ENCODE results near the gene B3GNT5. TPM values are rescaled to one million over a fixed set of nuclear protein-coding genes. Genes with fewer than 3 reads are reported as not detected.

B3GNT5 gene
- total and polyA plus RNA-seq, 9 of the 15 experiments (the other 6 are each of a cell fraction or from before 2014, with no cell fraction given), result 8.8 to 23.8 (median 14.4) TPM

GRCh38 chr3:183287301-183287971 lies 34.4 kb downstream of the B3GNT5 start (continued):
- no peak for TF ChIP-seq CUX1 (CRISPR knock-in tag; IDR thresholded peaks at IDR 0.05)
- TF ChIP-seq ZBED1 (IDR thresholded peaks at IDR 0.05), result no peak
- no peak for TF ChIP-seq ATF6 (CRISPR knock-in tag; IDR thresholded peaks at IDR 0.05)
- TF ChIP-seq NFXL1 (CRISPR knock-in tag; IDR thresholded peaks at IDR 0.05), result no peak
- no peak for TF ChIP-seq ZNF3 (CRISPR knock-in tag; IDR thresholded peaks at IDR 0.05)
- peak; percentile 49; the same call in 1 of the 2 replicates for TF ChIP-seq ESRRA (IDR thresholded peaks at IDR 0.05; ENCODE audit: borderline replicate concordance, low read depth)
- peak; percentile 61; the same call in 1 of the 2 replicates for TF ChIP-seq MAFK (IDR thresholded peaks at IDR 0.05; ENCODE audit: low read length)
- peak; percentile 46 for TF ChIP-seq PKNOX1 (IDR thresholded peaks at IDR 0.05)
- TF ChIP-seq ZNF212 (CRISPR knock-in tag; IDR thresholded peaks at IDR 0.05), result no peak
- no peak for TF ChIP-seq ZNF12 (CRISPR knock-in tag; IDR thresholded peaks at IDR 0.05)
- TF ChIP-seq BACH1 (tag; IDR thresholded peaks at IDR 0.05), result peak; percentile 94
- no peak for TF ChIP-seq ZNF57 (CRISPR knock-in tag; IDR thresholded peaks at IDR 0.05)
- no peak for TF ChIP-seq ZNF347 (CRISPR knock-in tag; IDR thresholded peaks at IDR 0.05; ENCODE audit: low read depth)
- peak; percentile 37; the same call in 1 of the 2 replicates for TF ChIP-seq KLF6 (CRISPR knock-in tag; IDR thresholded peaks at IDR 0.05; ENCODE audit: borderline replicate concordance)
- TF ChIP-seq SRSF3 (IDR thresholded peaks at IDR 0.05; ENCODE audit: insufficient read depth, low read length), result no peak
- no peak for TF ChIP-seq CCAR2 (IDR thresholded peaks at IDR 0.05; ENCODE audit: low read depth, low read length)
- TF ChIP-seq JUN (IDR thresholded peaks at IDR 0.05; ENCODE audit: borderline replicate concordance, low read depth, low read length), result peak; percentile 54; the same call in 1 of the 2 replicates
- no peak for TF ChIP-seq JUN (CRISPR knock-in tag; IDR thresholded peaks at IDR 0.05; ENCODE audit: borderline replicate concordance)
- no peak for TF ChIP-seq FOXA1 (IDR thresholded peaks at IDR 0.05; ENCODE audit: borderline replicate concordance)
- TF ChIP-seq ELK1 (CRISPR knock-in tag; IDR thresholded peaks at IDR 0.05), result no peak
